Fibroblast of pulmonary artery (primary cell): ENCODE measurements around the gene PACS2.

Experiments used
- DNase-seq: peaks from one replicate; pipeline ENCODE4 v3.0.0-alpha.2; 2010; ENCODE audit warnings: low read depth
- H3K4me3 ChIP-seq: replicated peaks from 2 replicates; pipeline ENCODE4 v1.5.1; 2011; ENCODE audit warnings: low read depth, mild to moderate bottlenecking, control low read depth, low read length, moderate library complexity
- TF ChIP-seq, protein P1 (sequence below): IDR thresholded peaks from 2 replicates; pipeline ENCODE4 v1.5.1; 2011; ENCODE audit warnings: mild to moderate bottlenecking, control low read depth, low read length, inconsistent platforms; ENCODE audit errors: missing control alignments

The PACS2 gene

DNA sequence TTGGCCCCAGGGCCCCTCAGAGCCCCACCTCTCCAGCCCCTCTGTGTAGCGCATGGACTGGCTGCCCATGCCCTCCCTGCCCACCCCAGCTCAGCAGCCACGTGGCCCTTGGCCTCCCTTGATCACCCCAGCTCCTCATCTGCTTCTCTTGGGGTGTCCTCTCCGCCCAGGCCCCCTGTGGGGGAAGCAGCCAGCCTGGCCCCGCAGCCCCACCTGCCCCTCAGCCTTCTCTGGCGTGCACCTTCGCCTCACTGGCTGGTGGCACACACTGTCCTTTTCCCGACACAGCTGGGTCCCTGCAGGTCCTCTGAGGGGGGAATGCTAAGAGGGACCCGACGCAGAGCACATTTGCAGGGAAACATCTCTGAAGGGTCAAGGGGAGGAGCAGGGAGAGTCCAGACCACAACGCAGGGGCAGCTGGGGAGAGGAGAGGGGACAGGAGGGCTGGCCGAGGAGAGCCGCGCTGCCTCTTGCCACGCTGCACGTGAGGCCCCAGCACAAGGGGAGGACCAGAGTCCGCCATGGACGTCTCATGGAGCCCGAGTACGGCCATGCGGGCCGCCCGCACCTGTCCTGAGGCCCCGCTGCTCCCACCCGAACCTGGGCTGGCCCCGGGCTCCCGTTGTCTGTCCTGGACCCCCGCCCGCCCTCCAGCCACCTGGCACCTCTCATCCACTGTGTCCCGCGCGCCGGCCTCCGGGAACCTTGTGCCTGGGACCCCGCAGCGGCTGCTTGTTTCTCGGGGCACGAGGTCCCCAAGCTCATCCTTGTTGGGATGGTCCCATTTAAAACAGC, 36.1 kb downstream of the PACS2 start:
- TF ChIP-seq, protein P1, sequence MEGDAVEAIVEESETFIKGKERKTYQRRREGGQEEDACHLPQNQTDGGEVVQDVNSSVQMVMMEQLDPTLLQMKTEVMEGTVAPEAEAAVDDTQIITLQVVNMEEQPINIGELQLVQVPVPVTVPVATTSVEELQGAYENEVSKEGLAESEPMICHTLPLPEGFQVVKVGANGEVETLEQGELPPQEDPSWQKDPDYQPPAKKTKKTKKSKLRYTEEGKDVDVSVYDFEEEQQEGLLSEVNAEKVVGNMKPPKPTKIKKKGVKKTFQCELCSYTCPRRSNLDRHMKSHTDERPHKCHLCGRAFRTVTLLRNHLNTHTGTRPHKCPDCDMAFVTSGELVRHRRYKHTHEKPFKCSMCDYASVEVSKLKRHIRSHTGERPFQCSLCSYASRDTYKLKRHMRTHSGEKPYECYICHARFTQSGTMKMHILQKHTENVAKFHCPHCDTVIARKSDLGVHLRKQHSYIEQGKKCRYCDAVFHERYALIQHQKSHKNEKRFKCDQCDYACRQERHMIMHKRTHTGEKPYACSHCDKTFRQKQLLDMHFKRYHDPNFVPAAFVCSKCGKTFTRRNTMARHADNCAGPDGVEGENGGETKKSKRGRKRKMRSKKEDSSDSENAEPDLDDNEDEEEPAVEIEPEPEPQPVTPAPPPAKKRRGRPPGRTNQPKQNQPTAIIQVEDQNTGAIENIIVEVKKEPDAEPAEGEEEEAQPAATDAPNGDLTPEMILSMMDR: no peak
- no peak overlapping the region for H3K4me3 ChIP-seq
- no peak for DNase-seq

DNA sequence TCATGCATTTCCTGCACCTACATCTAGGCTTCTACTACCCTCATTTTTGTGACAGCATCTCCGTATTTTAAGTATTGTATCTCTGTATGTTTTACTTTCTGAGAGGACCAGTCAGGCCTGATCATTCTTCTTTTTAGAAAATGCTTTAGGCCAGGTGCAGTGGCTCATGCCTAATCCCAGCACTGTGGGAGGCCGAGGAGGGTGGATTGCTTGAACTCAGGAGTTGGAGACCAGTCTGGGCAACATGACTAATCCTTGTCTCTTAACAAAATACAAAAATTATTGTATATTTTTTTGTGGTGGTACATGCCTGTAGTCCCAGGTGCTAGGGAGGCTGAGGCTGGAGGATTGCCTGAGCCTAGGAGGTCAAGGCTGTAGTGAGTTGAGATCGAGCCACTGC, 36.9 kb downstream of the PACS2 start:
- TF ChIP-seq, protein P1: no peak
- DNase-seq: no peak
- H3K4me3 ChIP-seq: no peak overlapping the region

DNA sequence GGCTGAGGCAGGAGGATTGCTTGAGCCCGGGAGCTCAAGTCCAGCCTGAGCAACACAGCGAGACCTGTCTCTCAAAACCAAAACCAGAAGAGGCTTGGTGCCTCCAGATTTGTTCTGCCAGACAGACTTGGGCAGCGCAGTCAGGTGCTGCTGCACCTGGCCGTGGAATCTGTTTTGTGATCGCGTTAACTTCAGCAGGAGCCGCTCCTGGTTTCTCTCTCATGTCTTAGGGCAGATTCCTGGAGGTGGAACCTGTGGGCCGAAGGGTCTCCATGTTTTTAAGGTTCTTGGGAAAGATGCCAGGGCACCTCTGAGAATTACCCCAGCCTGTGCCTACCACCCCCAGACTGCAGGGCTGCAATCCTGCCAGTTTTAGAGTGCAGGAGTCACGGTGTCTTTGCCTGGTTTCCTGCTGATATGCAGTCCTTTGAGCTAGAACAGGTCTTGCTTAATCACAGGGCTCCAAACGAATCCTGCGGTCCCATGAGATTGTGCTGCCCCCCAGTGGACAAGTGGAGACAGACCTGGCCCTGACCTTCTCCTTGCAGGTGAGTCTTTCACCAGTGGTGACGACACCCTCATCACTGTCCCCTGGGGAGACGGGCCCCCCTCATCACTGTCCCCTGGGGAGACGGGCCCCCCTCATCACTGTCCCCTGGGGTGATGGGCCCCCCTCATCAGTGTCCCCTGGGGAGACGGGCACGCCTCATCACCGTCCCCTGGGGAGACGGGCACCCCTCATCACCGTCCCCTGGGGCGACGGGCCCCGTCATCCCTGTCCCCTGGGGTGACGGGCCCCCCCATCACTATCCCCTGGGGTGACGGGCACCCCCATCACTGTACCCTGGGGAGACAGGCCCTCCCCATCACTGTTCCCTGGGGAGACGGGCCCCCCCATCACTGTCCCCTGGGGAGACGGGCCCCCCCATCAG, 37.6 kb downstream of the PACS2 start:
- DNase-seq: peak; percentile 91
- H3K4me3 ChIP-seq: no peak overlapping the region
- TF ChIP-seq, protein P1: peak; percentile 84

DNA sequence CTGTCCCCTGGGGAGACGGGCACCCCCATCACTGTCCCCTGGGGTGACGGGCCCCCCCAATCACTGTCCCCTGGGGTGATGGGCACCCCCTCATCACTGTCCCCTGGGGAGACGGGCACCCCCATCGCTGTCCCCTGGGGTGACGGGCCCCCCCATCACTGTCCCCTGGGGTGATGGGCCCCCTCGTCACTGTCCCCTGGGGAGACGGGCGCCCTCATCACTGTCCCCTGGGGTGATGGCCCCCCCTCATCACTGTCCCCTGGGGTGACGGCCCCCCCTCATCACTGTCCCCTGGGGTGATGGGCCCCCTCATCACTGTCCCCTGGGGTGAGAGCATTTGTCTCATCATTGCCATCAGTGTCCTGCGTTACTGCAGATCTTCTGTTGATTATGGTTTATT, 38.6 kb downstream of the PACS2 start:
- no peak for DNase-seq
- TF ChIP-seq, protein P1: no peak
- no peak overlapping the region for H3K4me3 ChIP-seq

DNA sequence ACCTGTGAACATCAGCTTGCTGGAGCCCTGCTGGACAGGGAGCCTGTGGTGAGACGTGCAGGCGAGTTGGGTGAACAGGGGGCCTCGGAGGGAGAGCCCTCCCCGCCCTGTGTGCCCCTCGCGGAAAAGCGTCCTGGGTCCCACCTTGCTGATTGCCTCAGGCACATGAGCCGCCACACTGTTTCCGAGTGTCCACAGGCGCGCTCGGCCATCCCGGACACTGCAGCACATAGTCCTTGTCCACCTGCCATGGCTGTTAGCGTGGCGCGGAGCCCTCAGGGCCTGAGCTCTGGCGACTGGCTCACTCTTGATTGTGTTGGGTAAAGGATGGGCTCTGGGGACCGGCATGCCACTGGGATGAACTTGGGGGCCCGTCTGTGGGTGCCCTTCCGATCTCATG, 40.0 kb downstream of the PACS2 start:
- H3K4me3 ChIP-seq: no peak overlapping the region

DNA sequence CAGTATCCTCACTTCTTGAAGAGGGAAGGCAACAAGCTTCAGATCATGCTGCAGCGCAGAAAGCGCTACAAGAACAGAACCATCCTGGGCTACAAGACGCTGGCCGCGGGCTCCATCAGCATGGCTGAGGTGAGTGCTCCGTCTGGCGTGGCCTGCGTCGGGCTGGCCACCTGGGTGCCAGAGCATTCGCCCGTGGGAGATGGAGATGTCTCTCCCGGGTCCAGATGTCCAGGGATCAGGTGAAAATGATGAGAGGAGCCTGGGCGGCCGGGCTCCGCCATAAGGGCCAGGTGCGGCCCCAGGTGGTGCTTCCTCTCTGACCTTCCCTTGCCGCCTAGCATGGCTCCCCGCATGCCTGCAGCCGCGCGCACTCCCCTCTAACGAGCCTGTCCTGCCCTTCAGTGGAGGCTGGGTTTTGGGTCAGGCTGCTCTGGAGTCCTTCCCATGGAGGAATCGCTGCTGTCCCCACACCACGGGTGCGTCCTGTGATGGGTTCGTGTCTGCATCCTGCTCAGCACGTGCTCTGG, 40.6 kb downstream of the PACS2 start:
- TF ChIP-seq, protein P1: no peak
- no peak overlapping the region for H3K4me3 ChIP-seq
- DNase-seq: no peak

More for the DNA sequence above, 40.0 kb downstream of the PACS2 start:
- no peak for DNase-seq
- TF ChIP-seq, protein P1: no peak
